Fibroblast of mammary gland (primary cell): ENCODE data around the gene PHEX.
A peak's percentile ranks its signal among the peaks of the same experiment; 100 is the strongest.

Experiments used
- DNase-seq: peaks from one replicate; pipeline ENCODE4 v3.0.0-alpha.2; 2010; ENCODE audit warnings: low read depth
- H3K4me3 ChIP-seq: 2 replicates; pipeline ENCODE4 v1.5.1; 2011; ENCODE audit warnings: low read depth, mild to moderate bottlenecking, low read length, moderate library complexity; ENCODE audit not compliant: control insufficient read depth
- TF ChIP-seq, protein P1 (sequence below): conservative IDR thresholded peaks from 2 replicates; pipeline ENCODE4 v1.5.1; 2011; ENCODE audit warnings: low read depth, low read length, inconsistent platforms; ENCODE audit not compliant: control insufficient read depth, insufficient read depth

PHEX gene

DNA sequence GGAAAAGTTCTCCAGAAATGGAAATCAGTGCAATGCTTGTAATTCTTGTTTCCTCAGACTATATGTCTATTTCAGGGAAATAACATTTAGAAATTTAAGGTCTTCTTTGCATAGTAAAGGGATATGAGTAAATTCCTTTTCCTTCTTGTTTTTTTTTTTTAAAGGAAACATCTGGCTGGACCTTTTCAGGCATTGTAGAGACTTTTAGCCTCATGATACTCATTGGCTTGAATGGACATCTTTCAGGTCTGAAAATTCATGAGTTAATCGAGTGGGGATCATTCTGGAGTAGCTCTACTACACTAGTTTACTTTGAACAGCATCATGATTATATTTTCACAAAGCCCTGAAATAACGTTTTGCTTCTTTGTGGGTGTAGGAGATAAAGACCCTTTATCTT lies 152.0 kb downstream of the PHEX start:
- no peak for DNase-seq
- H3K4me3 ChIP-seq, result no peak overlapping the region
- TF ChIP-seq, protein P1, sequence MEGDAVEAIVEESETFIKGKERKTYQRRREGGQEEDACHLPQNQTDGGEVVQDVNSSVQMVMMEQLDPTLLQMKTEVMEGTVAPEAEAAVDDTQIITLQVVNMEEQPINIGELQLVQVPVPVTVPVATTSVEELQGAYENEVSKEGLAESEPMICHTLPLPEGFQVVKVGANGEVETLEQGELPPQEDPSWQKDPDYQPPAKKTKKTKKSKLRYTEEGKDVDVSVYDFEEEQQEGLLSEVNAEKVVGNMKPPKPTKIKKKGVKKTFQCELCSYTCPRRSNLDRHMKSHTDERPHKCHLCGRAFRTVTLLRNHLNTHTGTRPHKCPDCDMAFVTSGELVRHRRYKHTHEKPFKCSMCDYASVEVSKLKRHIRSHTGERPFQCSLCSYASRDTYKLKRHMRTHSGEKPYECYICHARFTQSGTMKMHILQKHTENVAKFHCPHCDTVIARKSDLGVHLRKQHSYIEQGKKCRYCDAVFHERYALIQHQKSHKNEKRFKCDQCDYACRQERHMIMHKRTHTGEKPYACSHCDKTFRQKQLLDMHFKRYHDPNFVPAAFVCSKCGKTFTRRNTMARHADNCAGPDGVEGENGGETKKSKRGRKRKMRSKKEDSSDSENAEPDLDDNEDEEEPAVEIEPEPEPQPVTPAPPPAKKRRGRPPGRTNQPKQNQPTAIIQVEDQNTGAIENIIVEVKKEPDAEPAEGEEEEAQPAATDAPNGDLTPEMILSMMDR, result no peak

DNA sequence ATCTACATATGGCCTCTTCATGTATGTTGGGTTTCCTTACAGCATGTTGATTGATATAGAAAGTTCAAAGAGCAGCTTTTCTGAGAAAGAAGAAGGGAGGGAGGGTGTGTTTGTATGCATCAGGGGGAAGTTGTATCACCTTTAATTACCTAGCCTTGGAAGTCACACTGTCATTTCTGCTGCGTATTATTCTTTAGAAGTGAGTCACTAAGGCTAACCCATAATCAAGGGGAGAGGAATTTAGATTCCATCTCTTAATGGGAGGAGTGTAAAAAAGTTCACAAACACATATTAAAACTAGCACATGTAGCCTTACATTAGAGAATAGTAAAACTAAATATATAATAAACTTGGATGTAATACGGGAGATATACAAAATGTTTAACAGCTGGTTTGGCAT lies 154.0 kb downstream of the PHEX start:
- TF ChIP-seq, protein P1, result no peak
- H3K4me3 ChIP-seq, result no peak overlapping the region
- DNase-seq, result no peak

DNA sequence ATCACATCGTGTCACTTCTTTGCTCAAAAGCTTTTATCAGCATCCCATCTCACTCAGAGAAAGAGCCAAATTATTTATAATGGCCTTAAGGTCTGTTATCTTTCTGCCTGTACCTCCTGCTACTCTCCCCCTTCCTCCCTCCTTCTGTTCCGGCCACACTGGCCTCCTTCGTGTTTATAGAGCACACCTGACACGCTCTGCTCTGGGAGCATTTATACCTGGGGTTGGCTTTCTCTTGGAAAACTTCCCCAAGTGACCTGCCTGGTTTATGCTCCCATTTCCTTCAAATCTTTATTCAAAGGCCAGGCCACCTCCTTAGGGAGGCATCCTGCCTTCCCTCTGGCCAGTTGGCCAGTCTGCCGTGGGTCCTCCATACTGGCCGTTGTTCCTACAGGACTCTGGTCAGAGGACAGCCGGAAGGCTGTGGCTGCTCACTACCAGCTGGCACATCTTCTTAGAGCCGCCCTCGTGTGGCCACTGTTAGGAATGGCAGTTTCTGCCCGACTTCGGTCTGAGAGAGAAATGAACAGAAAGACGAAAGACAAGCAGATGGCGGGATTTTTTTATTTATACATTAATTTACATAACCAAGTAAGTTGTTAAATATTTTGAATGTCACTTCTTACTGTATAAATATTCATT lies 160.4 kb downstream of the PHEX start:
- DNase-seq, result peak; percentile 66
- H3K4me3 ChIP-seq, result no peak overlapping the region
- TF ChIP-seq, protein P1, result peak; percentile 77

DNA sequence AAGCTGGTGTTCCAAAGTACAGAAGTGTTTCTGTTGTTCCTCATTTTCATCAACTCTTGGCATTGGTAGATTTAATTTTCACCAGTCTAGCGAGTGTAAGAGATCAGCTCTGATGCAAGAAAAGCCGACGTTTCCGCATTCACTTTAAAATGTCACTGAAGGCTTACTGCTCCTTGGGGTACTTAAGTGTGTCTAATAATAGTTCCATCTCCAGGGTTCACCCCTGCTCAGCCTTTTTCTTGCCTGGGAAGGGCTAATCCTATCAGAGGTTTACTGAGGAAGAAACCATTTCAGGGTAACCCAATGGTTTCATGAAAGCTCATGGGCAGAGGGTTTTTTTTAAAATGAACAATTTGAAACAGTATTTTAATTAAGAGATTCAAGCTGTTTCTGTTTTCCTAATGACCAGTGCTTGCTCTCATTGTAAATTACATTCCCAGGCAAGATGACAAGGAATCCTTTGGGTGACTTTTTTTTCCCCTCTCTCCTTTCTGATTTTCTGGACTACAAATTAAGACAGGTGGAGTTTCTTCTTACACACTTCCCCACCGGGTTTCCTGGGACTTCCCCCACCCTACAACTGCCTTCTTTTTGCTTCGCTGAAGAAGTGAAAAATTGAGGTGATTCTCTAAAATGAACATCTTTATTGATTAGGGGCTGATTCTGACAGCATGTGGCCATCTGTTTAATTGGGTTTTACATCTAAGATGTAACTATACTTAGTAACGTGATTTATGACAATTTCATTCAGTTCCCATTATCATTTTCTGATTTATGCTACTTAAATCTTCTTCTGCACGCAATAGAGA lies 161.9 kb downstream of the PHEX start:
- TF ChIP-seq, protein P1, result no peak
- no peak for DNase-seq
- H3K4me3 ChIP-seq, result no peak overlapping the region

DNA sequence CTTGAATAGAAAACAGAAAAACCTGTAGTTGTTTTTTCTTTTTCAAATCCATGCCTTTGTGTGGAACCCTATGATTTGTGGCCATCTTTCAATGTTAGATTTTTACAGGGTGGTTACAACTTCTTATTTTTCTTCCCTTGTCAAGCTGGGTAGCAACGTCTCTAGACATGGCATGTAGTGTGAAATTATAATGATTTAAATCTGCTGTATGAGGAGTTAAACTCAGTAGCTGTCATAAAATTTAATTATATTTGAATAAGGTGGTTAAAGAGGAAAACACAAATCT lies 162.5 kb downstream of the PHEX start:
- TF ChIP-seq, protein P1, result no peak
- H3K4me3 ChIP-seq, result no peak overlapping the region
- DNase-seq, result no peak

DNA sequence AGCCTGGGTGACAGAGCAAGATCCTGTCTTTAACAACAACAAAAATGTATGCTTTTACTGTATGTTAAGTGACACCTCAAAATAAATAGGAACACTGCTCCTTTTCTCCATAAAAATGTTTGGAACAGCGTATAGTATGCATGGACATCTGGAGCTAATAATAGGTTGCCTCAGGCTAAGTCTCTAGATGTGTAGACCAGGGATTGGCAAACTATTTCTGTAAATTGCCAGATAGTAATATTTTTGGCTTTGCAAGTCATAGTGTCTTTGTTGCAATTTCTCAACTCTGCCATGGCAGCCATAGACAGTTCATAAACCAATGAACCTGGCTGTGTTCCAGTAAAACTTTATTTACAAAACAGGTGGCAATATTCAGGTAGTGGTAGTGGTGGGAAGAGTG lies 164.0 kb downstream of the PHEX start:
- TF ChIP-seq, protein P1, result no peak
- DNase-seq, result peak; percentile 10
- no peak overlapping the region for H3K4me3 ChIP-seq
